HG03039 (cell line): ENCODE results near the gene SPRR2G.
"Not testable (repeated sequence)": the region's sequence is repeated elsewhere in the genome, so short reads cannot be mapped to it uniquely, and the experiment has no call there.

Experiments
- ATAC-seq: cut with Tn5 transposase; IDR thresholded peaks from one replicate; pipeline ENCODE4 v1.9.1; 2021; ENCODE audit warnings: mild to moderate bottlenecking, moderate library complexity; ENCODE audit not compliant: unreplicated experiment

Gene SPRR2G

GRCh38 chr1:153150846-153151245 lies at the start of gene SPRR2G:
Gene SPRR2G (minus strand): TSS chr1:153150890. CDS start chr1:153150110, 780 bp downstream.
- ATAC-seq: no peak

GRCh38 chr1:153195216-153195615 lies 44.5 kb upstream of the SPRR2G start:
- no peak for ATAC-seq

- ATAC-seq: no peak
Observed at GRCh38 chr1:153194331-153195050, 43.8 kb upstream of the SPRR2G start.

GRCh38 chr1:153192697-153193096 lies 42.0 kb upstream of the SPRR2G start:
- ATAC-seq: no peak

GRCh38 chr1:153190373-153190772 lies 39.7 kb upstream of the SPRR2G start:
- no peak for ATAC-seq

- ATAC-seq: not testable (repeated sequence)
Observed at GRCh38 chr1:153188301-153188700, 37.6 kb upstream of the SPRR2G start.

- ATAC-seq: no peak
Observed at GRCh38 chr1:153180556-153180955, 29.9 kb upstream of the SPRR2G start.

- no peak for ATAC-seq
Observed at GRCh38 chr1:153178922-153179321, 28.2 kb upstream of the SPRR2G start.

GRCh38 chr1:153174624-153175023 lies 23.9 kb upstream of the SPRR2G start:
- no peak for ATAC-seq

GRCh38 chr1:153168686-153169085 lies 18.0 kb upstream of the SPRR2G start:
- ATAC-seq: no peak

GRCh38 chr1:153155541-153155940 lies 4.9 kb upstream of the SPRR2G start:
- no peak for ATAC-seq

GRCh38 chr1:153152481-153152880 lies 1.8 kb upstream of the SPRR2G start:
- no peak for ATAC-seq

GRCh38 chr1:153141377-153141776 lies 9.3 kb downstream of the SPRR2G start:
- no peak for ATAC-seq

- no peak for ATAC-seq
Observed at GRCh38 chr1:153140484-153140883, 10.2 kb downstream of the SPRR2G start.

- ATAC-seq: no peak
Observed at GRCh38 chr1:153133743-153134142, 16.9 kb downstream of the SPRR2G start.

- no peak for ATAC-seq
Observed at GRCh38 chr1:153133267-153133666, 17.4 kb downstream of the SPRR2G start.

- ATAC-seq: not testable (repeated sequence)
Observed at GRCh38 chr1:153128688-153129087, 22.0 kb downstream of the SPRR2G start.

GRCh38 chr1:153127296-153127695 lies 23.4 kb downstream of the SPRR2G start:
- ATAC-seq: no peak

GRCh38 chr1:153125536-153125935 lies 25.2 kb downstream of the SPRR2G start:
- no peak for ATAC-seq

- ATAC-seq: not testable (repeated sequence)
Observed at GRCh38 chr1:153123793-153124192, 26.9 kb downstream of the SPRR2G start.

GRCh38 chr1:153122831-153123421 lies 27.8 kb downstream of the SPRR2G start:
- no peak for ATAC-seq

GRCh38 chr1:153120945-153121344 lies 29.7 kb downstream of the SPRR2G start:
- ATAC-seq: no peak
